HG03066 (cell line): Measurements from ENCODE around the gene MFSD11.
"Not testable (repeated sequence)": the region's sequence is repeated elsewhere in the genome, so short reads cannot be mapped to it uniquely, and the experiment has no call there.

Experiments
- ATAC-seq: cut with Tn5 transposase; IDR thresholded peaks from one replicate; pipeline ENCODE4 v1.9.1; 2021; ENCODE audit warnings: low read depth; ENCODE audit not compliant: unreplicated experiment

Gene MFSD11

DNA sequence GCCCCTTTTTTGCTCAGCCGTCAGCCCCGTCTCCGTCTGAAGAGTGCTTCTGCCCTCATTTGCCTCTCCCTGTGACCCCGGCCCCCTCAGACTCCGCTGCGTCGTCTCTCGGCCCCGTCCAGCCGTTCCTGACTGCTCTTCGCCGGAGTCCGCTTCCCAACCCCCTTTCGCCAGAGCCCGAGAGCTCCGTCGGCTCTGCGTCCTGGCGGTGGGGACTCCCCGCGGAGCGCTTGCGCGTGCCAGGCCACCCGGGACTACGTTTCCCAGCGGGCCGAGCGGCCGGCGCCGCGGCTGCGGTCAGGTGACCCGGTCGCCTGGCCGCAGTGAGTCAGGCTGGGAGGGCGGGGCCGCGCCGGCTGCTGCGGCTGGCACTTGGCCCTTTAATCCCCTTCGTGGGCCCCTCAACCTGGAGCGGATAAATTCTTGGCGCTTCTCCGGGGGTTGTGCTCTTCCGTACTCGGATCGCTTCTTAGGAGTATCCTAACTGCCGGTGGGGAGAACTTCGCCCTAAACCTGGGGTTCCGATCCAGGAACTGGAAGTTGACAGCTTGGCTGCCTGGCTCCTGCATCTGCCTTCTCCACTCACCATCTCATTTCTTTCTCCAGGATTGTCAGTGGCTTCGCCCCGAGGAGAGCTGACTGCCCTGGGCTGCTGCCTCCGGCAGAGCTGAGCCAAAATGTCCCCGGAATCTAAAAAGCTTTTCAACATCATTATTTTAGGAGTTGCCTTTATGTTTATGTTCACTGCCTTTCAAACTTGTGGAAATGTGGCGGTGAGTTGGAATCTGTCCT is at the start of gene MFSD11:
MFSD11 (plus strand) TSS at position 444 of the 792 bp plus-strand sequence; CDS start at position 678, 234 bp downstream.
- ATAC-seq, result peak; percentile 53

DNA sequence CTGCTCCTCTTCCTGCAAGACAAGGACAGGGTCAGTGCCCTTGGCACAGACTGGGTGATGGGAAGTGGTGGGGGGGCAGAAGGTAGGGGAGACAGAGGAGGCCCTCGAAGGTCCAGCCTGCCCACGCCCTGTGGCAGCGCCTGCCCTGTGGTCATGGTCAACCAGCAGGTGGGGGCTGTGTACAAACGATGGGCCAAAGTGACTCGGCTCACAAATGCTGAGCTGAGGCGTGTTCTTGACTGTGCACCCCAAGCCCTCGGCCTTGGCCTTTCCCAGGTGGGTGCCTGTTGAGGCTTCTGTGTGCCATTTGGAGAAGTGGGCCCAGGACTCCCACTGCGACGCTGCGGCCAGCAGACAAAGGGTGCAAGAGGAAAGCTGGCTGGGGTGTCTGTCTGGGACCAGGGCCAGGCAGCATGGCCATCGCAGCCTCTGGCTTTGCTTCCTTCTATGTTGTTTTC is 49.7 kb upstream of the MFSD11 start:
- no peak for ATAC-seq

DNA sequence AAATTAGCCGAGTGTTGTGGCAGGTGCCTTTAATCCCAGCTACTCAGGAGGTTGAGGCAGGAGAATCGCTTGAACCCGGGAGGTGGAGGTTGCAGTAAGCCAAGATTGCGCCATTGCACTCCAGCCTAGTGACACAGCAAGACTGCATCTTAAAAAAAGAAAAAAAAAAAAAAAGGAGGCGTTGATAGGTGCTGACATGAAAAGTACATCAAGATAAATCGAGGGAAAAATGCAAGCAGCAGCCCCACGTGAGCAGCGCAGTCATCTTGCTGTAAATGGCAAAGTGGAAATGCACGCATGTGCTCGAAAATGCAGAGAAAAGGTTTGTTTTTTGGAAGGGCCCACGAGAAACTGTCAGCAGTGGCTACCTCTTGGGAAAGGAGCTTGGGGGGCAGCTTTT is 48.1 kb upstream of the MFSD11 start:
- ATAC-seq, result no peak

DNA sequence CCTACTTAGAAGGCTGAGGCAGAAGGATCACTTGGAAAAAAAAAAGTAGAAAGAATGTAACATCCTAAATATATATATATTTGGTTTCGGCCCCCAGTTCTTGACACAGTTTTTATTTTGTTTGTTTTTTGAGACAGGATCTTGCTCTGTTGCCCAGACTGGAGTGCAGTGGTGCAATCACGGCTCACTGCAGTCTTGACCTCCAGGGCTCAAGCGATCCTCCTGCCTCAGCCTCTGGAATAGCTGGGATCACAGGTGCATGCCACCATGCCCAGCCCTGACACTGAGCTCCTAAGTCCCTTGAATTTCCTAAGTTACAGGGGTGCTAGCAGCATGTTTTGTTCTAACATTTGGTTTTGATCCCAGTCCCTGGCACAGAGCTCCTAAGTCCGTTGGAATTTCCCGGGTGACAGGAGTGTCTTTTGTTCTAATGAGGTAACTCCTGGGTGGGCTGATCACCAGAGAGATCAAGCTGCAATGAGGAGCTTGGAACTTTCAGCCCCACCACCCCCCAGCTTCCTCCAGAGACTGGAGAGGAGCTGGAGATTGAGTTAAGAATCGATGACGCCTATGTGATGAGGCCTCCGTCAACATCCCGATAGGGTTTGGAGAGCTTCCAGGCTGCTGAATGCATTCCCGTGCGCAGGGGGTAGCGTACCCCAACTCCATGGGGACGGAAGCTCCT is 47.2 kb upstream of the MFSD11 start:
- no peak for ATAC-seq

DNA sequence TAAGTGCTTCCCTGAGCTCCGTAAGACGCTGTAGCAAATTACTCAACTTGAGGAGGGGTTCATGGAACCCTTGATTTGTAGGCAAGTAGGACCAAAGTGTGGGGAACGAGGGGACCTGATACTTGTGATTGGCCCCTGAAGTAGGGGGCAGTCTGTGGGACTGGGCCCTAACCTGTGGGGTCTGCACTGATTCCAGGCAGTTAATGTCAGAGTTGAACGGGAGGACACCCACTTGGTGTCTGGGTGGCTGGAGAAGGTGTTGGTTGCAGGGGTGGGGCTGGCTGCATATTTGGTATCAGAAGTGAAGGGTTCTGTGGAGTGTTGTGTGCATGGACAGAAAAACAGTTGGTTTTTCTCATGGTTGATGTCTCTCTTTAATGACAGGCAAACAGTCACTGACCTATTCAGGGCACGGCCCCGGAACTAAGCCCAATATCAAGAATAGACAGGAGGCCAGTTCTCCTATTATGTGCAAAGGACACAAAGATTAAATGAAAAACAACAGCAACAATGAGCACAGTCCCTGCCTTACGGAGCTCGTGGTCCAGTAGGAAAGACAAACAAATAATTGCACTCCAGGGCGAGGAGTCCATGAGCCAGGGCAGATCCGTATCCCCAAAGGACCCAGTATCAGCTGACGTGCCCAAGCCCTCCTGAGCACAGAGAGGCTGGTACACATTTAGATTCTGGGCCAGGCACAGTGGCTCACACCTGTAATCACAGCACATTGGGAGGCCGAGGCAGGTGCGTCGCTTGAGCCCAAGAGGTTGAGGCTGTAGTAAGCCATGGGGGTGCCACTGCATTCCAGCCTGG is 46.3 kb upstream of the MFSD11 start:
- no peak for ATAC-seq

DNA sequence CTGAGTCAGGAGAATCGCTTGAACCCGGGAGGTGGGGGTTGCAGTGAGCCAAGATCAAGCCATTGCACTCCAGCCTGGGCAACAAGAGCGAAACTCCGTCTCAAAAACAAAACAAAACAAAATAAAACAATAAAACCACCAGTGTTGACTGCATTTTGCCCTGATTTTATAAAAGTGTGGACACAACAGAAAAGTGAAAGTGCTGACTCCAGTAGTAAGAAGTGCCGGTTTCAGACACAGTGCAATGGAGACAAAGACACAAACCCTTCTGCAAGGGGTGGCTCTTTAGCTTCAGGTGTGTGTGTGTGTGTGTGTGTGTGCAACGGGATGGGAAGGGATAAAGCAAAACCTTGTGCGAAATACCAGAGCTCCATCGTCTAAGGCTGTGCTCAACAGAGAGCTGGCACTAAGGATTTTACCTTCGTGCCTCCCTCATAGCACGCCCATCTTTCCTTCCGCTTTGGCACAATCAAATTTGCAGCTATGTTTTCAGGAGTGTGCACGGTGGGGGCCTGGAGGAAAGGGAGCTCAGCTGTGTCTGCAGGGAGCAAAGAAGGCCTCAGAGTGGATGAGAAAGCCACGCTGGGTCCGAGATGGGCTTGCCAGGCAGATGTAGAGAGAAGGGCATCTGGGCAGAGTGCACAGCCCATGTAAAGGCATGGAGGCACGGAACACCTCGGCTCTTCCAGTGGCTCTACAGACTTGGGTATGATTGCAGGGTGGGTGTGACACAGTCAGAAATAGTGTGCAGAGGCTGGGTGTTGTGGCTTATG is 42.7 kb upstream of the MFSD11 start:
- no peak for ATAC-seq

DNA sequence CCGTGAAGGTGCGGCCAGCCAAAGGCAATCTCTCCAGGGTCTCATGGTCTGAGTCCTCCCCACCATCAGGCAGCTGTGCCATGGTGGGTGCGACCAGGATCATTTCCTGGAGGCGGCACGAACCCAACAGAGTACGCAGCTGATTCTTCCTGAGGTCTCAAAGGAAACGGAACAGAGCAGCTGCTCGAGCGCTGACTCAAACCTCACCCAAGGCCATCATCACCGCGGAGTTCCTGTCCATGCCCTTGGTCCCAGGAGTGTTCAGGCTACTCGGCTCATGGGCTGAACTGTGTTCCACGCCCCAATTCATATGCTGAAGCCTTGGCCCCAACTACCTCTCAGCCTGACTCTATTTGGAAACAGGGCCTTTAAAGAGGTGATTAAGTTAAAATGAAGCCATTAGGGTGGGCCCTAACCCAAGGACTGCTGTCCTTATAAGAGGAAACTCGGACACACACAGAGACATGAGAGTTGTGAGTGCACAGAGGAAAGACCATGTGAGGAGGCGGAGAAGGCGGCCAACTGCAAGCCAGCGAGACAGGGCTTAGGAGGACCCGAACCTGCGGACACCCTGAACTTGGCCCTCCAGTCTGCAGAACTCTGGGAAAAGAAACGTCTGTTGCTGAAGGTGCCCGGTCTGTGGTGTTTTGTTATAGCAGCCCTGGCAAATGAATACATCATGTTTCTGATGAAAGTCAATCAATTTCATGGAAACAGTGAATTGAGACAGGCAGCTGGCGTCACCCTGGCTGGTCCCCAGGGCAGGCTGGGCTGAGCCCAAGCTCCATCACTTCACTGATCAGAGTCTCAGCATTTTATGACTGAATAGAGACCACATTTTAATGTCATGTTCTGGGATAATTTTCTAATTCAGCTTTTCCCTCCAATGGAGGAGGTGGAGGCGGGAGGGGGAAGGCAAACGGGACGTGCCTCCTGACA is 40.9 kb upstream of the MFSD11 start:
- ATAC-seq, result no peak

DNA sequence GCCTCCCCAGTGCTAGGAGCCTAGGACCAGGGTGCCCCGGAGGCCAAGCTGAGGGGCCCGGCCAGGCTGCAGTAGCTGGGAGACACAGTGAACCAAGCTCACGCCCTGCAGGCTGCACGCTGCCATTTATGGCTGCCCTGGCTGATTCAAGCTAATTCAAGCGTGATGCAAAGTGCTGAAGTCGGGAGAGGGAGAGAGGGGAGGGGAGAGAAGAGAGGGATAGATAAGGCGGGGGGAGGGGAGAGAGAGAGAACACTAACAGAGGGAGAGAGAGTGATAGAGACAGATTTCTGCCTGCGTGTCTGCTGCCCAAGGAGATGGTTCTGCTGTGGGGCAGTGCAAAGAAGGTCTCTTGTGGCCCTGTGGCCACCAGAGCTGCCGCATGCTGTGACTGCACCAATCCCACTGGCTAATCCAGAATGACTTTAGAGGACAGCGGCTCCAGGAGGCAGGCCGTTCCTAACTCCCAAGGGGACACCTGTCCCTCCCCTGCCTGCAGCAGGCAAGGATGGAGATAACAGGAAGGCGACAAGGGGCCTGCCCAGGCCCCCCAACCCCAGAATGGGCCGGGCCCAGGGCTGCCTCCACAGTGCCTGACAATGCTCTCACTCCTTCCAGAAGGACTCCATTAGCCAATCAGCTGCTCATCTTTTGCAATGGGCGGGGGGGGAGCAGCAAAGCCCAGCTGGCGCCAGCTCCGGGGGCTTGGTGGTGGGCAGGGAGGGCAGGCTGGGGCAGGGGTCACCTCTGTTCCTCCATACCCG is 40.0 kb upstream of the MFSD11 start:
- ATAC-seq, result no peak

DNA sequence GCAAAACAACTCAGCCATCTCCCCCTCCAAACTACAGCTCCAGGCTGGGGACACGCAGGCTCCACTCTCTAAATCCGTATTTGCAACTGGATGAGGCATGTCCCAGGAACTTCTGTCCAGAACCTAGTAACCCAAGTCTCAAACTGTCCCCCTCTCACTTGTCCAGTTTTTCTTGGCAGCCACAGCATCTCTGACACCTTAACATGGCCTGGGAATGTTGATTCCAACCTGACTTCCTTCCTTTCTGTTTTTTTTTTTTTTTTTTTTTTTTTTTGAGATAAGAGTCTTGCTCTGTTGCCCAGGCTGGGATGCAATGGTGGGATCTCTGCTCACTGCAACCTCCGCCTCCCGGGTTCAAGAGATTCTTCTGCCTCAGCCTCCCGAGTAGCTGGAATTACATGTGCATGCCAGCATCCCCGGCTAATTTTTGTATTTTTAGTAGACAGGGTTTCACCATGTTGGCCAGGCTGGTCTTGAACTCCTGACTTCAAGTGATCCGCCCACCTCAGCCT is 39.4 kb upstream of the MFSD11 start:
- ATAC-seq, result not testable (repeated sequence)

DNA sequence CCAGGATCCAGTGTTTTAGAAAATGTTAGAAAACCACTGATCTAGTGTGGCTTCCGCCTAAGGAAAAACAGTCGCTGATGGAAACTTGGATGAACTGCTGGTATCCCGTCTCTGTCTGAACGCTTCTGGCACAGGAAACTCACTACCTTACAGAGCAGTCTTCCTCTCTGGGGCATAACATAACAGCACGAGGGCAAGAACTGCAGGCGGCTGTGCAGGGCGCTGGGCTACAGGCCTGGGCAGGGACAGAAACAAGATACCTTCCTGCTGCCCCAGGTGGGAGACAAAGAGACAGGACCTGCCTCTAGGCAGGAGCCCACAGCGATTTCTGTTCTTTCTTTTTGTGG is 37.7 kb upstream of the MFSD11 start:
- no peak for ATAC-seq

DNA sequence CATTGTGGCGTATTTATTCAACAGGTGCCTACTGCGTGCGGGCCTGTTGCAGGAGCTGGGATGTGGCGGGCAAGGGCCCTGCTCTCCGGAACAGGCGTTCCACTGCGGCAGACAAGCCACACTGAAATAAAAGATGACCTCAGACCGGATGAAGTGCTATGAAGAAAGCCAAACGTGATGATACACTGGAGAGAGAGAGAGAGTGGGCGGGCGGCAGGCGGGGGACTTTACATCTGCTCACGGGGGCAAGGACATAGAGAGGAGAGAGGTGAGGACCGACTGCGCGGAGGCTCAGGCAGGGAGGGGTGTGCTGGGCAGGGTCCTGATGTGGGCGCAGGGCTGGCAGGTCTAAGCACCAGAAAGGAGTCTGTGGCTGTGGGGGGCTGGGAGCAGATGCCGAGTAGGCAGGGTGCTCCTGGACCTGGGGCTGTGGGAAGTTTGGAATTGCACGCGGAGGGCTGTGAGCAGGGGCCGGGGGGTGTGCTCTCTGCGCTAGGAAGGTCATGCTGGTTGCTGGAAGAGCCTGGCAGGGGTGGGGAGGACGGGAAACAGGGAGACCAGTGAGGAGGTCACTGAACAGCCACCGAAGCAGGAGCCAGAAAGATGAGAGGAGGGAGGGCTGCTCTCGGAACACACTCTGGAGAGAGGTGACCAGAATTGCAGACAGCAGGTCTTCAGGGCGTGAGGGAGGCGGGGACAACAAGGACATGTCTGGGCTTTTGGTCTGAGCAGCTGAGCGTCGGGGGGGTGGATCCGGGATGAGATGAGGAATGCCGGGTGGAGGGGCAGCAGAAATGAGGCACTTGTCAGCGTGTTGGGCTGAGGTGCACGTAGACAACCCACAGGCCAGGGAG is 37.1 kb upstream of the MFSD11 start:
- no peak for ATAC-seq

DNA sequence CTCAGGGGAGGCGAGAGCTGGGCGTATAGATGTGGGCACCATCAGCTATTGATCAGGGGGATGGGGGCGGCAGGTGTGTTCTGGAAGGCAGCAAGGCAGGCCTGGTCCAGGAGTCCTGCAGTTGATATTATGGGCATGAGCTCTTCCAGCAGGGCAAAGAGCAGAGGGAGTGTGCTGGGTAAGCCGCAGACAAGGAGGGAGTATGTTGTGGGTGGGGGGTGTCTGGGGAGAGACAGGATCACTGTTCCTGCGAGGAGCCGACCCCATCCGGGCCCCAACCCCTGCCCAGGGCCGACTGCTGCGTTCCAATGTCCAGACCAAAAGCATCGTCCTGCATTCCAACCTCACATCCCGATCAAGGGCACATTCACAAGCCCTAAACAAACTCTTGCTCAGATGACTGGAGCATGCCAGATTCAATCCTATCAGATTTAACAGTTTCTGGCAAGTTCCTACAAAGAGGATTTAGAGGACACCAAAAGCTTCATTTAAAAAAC is 36.4 kb upstream of the MFSD11 start:
- ATAC-seq, result no peak

DNA sequence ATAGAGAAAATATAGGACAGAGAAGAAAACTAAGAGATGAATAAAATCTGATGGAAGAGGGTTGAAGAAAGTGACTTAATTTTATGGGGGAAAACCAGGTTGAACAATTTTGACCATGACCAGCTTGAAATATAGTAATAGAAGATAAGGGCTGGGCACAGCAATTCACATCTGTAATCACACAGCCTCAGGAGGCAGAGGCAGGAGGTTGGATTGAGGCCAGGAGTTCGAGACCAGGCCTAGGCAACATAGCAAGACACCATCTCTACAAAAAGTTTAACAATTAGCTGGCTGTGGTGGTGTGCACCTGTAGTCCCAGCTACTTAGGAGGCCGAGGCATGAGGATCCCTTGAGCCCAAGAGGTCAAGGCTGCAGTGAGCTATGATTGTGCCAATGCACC is 35.8 kb upstream of the MFSD11 start:
- ATAC-seq, result no peak

DNA sequence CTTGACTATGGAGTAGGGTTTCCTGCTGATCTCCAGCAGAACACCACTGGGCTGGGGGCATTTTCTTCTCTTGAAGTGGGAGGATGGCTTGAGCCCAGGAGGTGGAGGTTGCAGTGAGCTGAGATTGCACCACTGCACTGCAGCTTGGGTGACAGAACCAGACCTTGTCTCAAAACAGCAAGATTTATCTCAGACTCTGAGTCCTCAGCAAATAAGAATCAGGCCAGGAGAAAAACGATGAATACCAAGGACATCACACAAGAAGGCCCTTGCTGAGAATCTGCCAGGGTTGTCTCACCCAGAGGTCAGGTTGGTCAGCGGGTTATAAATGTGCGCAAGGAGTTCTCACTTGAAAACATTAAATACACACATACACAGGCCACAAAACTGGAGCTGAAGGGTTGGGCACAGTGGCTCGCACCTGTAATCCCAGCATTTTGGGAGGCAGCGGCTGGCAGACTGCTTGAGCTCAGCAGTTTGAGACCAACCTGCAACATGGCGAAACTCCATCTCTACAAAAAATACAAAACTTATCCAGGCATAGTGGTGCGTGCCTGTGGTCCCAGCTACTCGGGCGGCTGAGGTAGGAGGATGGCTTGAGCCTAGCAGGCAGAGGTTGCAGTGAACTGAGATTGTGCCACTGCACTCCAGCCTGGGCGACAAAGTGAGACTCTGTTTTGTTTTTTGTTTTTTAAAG is 34.8 kb upstream of the MFSD11 start:
- ATAC-seq, result no peak

DNA sequence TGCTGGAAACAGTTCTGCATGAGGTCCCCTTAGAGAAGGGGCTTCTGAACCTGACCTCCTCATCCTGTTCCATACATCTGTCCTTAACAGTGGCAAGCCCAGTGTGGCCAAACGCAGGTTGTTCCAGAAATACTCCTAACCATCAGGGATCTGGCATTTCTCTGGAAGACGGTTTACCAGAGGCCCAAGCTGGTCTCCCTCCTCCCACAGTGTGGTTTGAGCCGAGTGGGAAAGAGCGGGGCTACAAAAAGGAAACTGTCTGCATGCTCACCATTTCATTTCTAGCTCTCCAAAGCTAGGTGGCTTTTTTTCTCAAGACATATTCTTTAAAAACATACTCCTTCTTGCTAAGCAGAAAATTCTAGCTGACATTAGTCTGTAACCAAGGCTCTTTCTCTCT is 33.1 kb upstream of the MFSD11 start:
- no peak for ATAC-seq

DNA sequence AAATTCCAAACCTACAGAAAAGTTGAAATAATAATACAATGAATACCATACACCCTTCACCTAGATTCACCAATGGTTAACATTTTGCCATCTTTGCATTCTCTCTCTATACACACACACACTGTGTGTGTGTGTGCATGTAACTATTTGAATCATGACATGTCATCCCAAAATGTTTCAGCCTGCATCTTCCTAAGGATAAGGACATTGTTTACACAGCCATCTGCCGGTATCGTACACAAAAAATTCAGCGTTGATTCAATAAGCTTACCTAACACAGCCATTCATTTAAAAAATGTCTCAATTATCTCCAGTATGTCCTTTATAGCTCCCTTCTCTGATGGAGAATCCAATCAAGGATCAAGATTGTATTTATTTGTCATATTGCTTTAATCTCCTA is 31.1 kb upstream of the MFSD11 start:
- ATAC-seq, result no peak
